BJ (cell line): ENCODE results near the gene KCNIP4. TPM values are rescaled to one million over a fixed set of nuclear protein-coding genes. Genes with fewer than 3 reads are reported as not detected.

Experiments
- CTCF ChIA-PET: fragments of 350-600 bp; formaldehyde crosslinking; extraction: SDS; loops from one replicate; lab custom pipeline; 2021; ENCODE audit warnings: antibody characterized with exemption, inconsistent platforms; lab: Yijun Ruan, JAX
- POLR2A ChIA-PET: fragments of 300-600 bp; sonication (Branson Sonifier 250); formaldehyde crosslinking; extraction: SDS; loops from one replicate; lab custom pipeline; 2021; ENCODE audit warnings: antibody characterized with exemption; lab: Charles Lee
- DNase-seq: peaks from one replicate; pipeline ENCODE4 v3.0.0-alpha.2; 2011; ENCODE audit warnings: low read depth
- H3K27me3 ChIP-seq: 2 replicates; pipeline ENCODE4 v1.6.0; 2011; ENCODE audit warnings: low read length; ENCODE audit not compliant: control insufficient read depth, insufficient read depth
- H3K36me3 ChIP-seq: 2 replicates; pipeline ENCODE4 v1.5.1; 2011; ENCODE audit warnings: low read length; ENCODE audit not compliant: control insufficient read depth, insufficient read depth
- H3K4me3 ChIP-seq: 2 replicates; pipeline ENCODE4 v1.5.1; 2011; ENCODE audit warnings: low read depth, mild to moderate bottlenecking, control low read depth, low read length
- polyA plus RNA-seq: library from polyadenylated mRNA; depleted of rRNA; stranded (reverse); fragments of >200 nt; gene quantifications from 2 replicates; pipeline ENCODE4 v1.2.3, GENCODE V29; 2011
- TF ChIP-seq, protein P1 (sequence below): IDR thresholded peaks from 2 replicates; pipeline ENCODE4 v1.5.1; 2011; ENCODE audit warnings: low read depth, mild to moderate bottlenecking, control low read depth, inconsistent platforms, low read length, moderate library complexity; ENCODE audit not compliant: insufficient read depth

KCNIP4 gene
- polyA plus RNA-seq, 1 experiment: not detected

DNA sequence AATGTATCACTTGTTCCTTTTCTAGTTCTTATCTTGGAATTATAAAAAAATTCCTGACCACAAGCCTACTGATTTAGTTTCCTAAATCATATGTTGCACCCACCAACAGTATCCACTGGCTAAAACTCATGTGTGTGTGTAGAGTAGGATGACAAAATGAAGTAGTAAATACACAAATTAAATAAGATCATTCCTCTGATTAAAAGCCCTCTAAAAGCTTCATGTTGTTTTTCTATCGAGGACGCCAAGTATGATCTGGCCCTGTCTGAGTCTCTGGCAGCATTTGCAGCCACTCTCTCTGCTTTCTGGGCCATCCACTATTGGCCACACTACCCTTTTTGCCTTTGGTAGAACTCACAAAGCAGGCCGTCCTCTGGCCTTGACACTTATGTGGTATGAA is 1064.9 kb downstream of the KCNIP4 start:
- no peak for DNase-seq
- Histone ChIP-seq H3K4me3 (no peak overlapping the region), H3K27me3 (no peaks in the 10 kb centered on the region), H3K36me3 (no peaks in the 10 kb centered on the region)
- TF ChIP-seq, protein P1, sequence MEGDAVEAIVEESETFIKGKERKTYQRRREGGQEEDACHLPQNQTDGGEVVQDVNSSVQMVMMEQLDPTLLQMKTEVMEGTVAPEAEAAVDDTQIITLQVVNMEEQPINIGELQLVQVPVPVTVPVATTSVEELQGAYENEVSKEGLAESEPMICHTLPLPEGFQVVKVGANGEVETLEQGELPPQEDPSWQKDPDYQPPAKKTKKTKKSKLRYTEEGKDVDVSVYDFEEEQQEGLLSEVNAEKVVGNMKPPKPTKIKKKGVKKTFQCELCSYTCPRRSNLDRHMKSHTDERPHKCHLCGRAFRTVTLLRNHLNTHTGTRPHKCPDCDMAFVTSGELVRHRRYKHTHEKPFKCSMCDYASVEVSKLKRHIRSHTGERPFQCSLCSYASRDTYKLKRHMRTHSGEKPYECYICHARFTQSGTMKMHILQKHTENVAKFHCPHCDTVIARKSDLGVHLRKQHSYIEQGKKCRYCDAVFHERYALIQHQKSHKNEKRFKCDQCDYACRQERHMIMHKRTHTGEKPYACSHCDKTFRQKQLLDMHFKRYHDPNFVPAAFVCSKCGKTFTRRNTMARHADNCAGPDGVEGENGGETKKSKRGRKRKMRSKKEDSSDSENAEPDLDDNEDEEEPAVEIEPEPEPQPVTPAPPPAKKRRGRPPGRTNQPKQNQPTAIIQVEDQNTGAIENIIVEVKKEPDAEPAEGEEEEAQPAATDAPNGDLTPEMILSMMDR: no peak
- ChIA-PET POLR2A (no interaction called here), CTCF (interaction anchor here (0.6 kb wide), 1 partner anchor 12 kb away, joined by 3 read pairs; no protein-coding TSS in a partner anchor)

- no peak overlapping the region for H3K4me3 ChIP-seq
- no peak for DNase-seq
- POLR2A ChIA-PET: no interaction called here
- H3K36me3 ChIP-seq: no peaks in the 10 kb centered on the region
- H3K27me3 ChIP-seq: no peaks in the 10 kb centered on the region
- CTCF ChIA-PET: interaction anchor here (0.6 kb wide), 1 partner anchor 11 kb away, joined by 3 read pairs; no protein-coding TSS in a partner anchor
- TF ChIP-seq, protein P1: no peak
Observed at GRCh38 chr4:20883231-20883630, 1065.3 kb downstream of the KCNIP4 start.

DNA sequence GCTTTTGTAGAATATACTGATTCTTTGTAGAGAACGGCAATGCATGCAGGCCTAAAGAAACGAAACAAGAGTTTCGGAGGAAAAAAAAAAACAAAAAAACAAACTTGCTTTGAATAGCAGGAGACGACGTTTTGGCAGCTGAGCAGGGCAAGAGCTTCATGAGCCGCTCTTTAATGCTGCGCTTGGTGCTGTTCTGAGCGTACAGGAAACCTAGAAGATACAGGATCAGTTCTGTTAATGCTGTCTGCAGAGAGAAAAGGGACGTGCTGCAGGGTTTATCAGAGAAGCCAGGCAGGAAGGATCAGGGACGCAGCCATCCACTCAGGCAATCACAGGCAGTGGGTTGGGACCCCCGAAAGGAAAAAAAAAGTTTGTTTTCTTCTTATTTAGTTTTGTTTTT is 1066.1 kb downstream of the KCNIP4 start:
- POLR2A ChIA-PET: no interaction called here
- CTCF ChIA-PET: no interaction called here
- no peaks in the 10 kb centered on the region for H3K27me3 ChIP-seq
- TF ChIP-seq, protein P1: no peak
- no peaks in the 10 kb centered on the region for H3K36me3 ChIP-seq
- no peak for DNase-seq
- H3K4me3 ChIP-seq: no peak overlapping the region

GRCh38 chr4:20881658-20882057 is 1066.9 kb downstream of the KCNIP4 start:
- TF ChIP-seq, protein P1: no peak
- no peak overlapping the region for H3K4me3 ChIP-seq
- H3K27me3 ChIP-seq: no peaks in the 10 kb centered on the region
- DNase-seq: no peak
- H3K36me3 ChIP-seq: no peaks in the 10 kb centered on the region
- ChIA-PET POLR2A (no interaction called here), CTCF (no interaction called here)

DNA sequence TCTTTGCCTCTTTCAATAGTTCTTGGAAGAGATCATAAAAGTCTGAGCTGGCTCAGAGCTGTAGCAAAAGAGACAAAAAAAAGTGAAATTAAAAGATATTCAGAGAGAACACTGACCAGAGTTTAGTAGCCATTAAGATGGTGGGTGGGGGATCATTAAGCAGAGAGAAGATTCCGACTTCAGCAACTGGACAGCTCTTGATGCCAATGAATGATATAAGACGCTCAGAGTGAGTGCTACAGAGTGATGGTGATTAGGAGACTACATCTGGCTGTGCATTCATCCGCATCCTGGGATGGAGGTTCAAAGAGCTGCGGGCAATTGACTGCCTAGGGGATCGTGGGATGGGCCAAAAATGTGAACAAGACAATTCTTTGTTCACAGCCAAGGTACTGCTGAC is 1069.8 kb downstream of the KCNIP4 start:
- H3K27me3 ChIP-seq: no peaks in the 10 kb centered on the region
- ChIA-PET CTCF (no interaction called here), POLR2A (no interaction called here)
- H3K36me3 ChIP-seq: no peaks in the 10 kb centered on the region
- TF ChIP-seq, protein P1: no peak
- no peak for DNase-seq
- H3K4me3 ChIP-seq: no peak overlapping the region
